ENCODE results near the gene TPCN2.

The TPCN2 gene

DNA sequence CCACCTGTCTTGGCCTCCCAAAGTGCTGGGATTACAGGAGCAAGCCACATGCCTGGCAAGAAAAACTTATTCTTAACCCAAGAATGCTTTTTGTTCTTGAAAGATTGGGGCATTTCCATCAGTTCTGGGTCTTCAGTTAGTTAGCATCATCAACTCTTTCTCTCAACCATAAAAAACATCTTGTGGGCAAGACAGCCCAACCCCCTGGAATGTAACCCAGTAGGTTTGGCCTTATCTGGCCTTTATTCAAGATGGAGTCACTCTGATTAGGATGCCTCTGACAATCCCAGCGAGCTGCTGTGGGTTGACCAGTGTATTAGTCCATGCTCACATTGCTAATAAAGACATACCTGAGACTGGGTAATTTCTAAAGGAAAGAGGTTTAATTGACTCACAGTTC, 9.2 kb upstream of the TPCN2 start:
- DNase-seq: no peak

DNA sequence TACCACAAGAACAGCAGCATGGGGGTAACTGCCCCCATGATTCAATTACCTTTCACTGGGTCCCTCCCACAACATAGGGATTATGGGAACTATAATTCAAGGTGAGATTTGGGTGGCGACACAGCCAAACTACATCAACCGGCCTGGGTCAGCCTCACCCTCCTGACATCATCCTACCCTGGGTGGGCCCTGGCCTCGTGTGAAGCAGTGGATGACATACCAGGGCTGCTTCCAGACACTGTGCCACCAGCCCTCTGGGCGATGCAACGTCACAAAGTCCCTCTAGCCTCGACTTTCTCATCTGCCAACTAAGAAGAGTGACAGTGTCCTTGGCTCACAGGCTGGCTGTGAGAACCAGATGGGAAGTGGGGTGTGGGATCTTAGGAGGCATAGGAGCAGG, 8.7 kb upstream of the TPCN2 start:
- no peak for DNase-seq

- DNase-seq: no peak
Measured at GRCh38 chr11:69040581-69041260, 8.0 kb upstream of the TPCN2 start.

DNA sequence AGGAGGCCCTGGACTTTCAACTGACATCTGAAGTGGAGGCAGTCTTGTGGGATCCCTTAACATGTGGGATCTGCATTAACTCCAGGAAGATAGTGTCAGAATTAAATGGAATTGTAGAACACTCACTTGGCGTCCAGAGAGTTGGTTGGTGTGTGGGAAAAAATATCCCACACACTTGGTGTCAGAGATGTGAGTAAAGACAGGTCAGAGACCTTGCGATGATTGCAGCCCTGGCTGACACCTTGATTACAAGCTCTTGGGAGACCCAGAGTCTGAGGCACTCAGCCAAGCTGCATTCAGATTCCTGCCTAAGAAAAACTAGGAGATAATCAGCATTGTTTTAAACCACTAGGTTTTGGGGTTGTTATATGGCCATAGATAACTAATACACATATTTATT, 7.2 kb upstream of the TPCN2 start:
- no peak for DNase-seq

DNA sequence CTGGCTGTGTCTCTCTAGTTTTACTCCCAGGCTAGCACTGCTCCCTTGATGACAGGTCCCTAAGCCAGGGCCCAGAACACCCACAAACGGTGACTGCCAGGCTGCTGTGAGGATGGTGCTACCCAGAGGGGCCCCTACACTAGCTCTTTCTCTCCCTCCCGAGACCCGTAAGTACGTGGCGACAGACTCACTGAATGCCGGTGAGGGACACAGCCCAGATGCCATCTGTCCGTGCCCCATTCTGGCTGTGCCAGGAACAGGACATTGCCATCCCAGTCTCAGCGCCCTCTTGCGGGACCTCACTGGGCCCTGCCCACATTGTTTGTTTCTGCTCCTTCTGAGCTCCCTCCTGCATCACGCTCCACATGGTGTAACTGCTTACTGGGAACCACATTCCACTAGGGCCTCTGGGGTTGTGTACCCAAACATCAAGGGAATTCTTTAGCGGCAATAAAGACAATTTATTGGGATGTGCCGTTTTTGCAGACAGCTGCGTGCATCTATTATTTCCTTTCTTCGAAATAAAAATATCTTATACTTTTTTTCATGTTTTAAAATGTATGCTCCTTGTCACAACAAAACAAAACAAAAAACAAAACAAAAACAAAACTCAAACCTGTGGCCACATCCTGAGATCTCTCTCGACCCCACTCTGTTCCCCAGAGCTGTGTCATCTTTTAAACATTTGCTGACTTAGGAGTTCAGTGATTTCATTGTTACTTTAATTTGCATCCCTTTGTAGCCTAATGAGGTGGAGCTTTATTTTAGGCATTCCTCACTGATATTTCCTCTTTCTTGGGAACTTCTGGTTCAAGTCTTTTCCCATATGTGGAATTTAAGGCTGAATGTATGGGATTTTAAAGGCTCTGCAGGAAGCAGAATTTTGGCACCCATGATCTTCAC, 4.4 kb upstream of the TPCN2 start:
- DNase-seq: peak; percentile 40 to 89

GRCh38 chr11:69048031-69048693, 570 bp upstream of the TPCN2 start:
- no peak for DNase-seq

DNA sequence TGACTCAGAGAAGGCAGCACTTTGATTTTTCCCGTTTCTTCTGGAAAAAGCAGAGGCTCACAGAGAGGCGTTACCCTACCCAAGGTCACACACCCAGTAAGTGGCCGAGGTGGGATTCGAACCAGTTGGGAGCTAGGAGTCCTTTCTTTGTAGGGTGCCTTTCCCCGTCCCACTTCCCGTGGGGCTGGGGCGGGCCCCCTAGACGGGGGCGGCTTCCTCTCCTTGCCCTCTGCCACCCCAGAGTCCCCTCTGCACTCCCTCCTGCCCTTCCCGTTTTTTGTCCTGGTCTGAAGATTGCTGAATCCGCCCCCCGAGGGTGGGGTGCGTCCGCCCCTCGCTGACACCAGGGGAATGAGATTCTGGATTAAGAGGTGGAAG, 747 bp downstream of the TPCN2 start:
- DNase-seq: no peak

- DNase-seq: no peak
Measured at GRCh38 chr11:69050592-69051380, 2.1 kb downstream of the TPCN2 start.

GRCh38 chr11:69051381-69052342, 2.9 kb downstream of the TPCN2 start:
- DNase-seq: no peak

- no peak for DNase-seq
Measured at GRCh38 chr11:69052343-69053168, 3.8 kb downstream of the TPCN2 start.

GRCh38 chr11:69053169-69053477, 4.4 kb downstream of the TPCN2 start:
- DNase-seq: no peak

GRCh38 chr11:69053546-69054396, 5.0 kb downstream of the TPCN2 start:
- no peak for DNase-seq

- DNase-seq: no peak
Measured at GRCh38 chr11:69054397-69055211, 5.9 kb downstream of the TPCN2 start.

- no peak for DNase-seq
Measured at GRCh38 chr11:69055212-69055586, 6.5 kb downstream of the TPCN2 start.

DNA sequence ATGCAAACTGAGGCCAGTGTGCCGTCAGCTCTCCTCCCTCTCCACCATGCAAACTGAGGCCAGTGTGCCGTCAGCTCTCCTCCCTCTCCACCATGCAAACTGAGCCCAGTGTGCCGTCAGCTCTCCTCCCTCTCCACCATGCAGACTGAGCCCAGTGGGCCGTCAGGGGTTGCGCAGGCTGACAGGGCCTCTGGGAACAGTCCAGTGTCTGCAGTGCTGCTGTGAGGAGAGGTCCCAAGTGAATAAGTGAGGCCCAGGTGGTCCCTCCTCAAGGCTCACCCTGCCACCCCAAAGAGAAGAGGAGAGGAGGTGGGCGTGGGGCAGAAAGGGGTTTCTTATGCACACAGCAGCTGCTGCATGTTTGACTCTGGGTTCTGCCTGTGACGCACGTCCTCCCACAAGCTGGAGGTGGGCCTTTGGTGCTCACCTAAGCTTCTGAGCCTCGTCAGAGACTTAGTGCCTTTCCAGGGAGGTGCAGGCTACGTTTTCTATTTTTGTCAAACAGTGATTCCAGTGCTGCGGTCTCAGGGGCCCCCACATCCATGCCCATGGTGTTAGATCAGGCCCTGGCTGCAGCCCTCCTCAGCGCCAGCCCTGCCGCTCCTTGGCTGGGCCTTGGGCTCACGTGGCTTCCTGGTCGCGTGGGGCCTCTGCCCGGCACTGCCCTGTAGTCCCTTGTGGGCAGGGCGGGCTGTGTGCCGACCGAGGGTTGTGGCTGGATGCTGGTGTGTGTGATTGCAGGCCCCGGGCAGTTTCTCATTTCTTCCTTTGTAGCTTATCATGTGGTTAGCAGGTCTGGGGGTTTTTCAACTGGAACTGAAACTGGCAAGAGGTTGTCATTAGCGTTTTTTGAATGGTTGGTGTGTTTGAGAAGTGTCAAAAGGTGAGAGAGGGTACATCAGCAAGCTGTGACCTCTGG, 7.1 kb downstream of the TPCN2 start:
- no peak for DNase-seq

GRCh38 chr11:69057236-69057635, 8.5 kb downstream of the TPCN2 start:
- no peak for DNase-seq

- DNase-seq: no peak
Measured at GRCh38 chr11:69057801-69058200, 9.1 kb downstream of the TPCN2 start.
